NCI-H69 (cell line): ENCODE data around the gene ADIG.

ENCODE experiments used
- DNase-seq: peaks from one replicate; lab custom pipeline; 2025; lab: John Stamatoyannopoulos, UW

The ADIG gene

DNA sequence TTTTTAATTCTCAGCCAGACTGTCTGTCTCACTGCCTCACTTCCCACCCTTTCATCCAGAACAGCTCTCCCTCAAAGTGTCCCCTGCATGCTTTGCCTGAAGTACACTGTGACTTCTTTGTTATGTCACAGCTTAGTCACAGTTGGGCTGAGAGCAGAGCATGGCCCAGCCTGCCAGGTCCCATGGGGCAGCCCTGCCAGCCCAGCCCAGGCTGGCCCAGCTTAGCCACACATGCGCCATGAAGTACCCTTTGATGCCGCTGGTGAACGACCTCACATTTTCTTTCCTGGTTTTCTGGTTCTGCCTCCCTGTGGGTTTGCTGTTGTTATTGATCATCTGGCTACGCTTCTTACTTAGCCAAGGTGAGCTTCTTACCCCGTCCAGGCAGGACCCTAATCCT, at the start of gene ADIG:
TSS of gene ADIG (plus strand) at position 185 of the 400 bp plus-strand sequence. CDS start at position 239, 54 bp downstream.
- DNase-seq, result no peak

DNA sequence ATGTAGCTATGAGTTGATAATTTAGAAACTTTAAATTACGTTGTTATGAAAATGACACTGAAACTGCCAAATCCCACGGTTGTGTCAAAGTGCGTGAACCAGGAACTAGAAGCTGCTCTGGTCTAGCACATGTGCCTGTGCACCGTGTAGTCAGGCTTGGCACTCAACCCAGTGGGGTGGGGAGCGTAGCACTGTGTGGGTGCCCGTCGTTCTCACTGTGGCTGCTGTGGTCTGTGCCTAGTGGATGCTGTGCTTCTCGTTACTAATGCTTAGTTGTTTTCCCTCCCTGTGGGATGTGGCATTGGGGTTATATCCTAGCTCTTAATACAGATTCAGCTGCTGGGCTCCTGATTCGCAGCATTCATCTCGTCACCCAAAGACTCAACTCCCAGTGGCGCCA, 46.2 kb upstream of the ADIG start:
- no peak for DNase-seq

DNA sequence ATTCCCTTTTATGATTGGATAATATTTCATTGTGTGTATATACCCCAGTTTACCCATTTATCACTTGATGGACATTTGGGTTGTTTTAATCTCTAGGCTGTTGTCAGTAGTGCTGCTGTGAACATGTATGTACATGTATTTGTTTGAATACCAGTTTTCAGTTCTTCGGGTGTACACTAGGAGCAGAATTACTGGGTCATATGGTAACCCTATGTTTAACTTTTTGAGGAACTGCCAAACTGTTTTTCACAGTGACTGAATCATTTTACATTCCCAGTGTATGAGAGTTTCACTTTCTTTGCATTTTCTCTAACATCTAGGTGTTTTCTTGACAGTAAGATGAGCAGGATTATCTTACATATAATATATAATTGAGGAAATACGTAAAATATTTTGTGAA, 44.7 kb upstream of the ADIG start:
- DNase-seq, result no peak

DNA sequence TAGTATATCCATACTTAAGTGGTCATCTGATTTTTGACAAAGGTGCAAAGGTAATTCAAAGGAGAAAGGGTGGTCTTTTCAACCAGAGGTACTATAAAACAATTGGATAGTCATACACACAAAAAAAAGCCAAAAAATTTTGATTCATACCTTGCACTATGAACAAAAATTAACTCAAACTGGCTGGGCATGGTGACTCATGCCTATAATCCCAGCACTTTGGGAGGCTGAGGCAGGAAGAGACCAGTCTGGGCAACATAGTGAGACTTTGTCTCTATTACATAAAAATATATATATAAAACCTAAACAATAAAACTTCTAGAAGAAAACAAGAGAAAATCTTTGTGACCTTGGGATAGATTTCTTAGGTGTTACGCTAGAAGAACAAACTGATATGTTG, 43.8 kb upstream of the ADIG start:
- no peak for DNase-seq

DNA sequence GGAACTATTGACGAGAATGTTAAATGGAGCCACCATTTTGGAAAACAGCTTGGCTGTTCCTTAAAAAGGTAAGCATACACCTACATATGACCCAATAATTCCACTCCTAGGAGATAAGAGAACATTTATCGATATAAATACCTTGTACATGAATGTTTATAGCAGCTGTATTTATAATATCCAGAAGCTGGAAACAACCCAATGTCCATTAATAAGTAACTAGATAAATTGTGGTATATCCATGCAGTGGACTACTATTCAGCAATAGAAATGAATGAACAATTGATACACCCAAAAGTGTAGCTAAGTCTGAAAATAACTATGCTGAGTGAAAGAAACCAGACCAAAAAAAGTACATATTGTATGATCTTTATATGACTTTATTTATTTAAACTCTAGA, 42.2 kb upstream of the ADIG start:
- DNase-seq, result no peak

DNA sequence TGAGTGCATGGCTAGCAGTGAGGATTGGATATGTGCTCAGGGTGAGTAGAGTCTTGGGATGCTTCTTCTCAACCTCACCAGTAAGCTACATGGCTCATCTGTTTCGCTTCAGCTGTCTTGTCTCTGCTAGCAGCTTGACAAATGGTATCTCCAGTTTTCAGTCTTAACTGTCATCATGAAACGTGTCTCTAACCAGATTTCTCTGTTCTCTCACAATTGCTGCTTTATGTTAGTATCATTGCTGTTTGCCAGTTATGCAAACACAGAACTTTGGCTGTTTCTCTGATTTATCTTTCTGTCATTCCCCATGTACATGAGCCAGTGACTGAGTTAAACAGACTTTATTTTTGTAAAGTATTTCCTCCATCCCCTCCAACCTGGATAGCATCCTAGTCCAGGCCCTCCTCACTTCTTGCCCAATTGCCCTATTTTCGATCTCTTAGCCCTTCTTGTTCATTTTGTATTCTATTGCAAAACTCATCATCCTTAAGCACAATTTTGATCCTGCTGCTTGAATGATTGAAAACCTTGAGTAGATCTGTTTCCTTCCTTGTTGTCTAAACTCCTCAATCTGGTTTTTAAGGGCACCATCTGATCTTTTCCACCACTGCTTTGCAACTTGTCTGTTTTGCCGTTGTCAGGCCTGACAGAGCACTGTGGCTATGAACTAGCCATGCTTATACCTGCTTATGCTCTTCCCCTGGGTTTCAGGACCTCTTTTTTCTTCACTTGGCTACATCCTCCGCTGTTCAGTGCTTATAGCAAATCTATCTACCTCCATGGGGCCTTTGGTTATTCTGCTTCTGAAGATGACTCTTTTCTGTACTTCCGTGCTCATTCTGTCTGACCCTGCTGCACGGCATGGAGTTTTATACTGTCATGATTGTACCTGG, 37.7 kb upstream of the ADIG start:
- no peak for DNase-seq

DNA sequence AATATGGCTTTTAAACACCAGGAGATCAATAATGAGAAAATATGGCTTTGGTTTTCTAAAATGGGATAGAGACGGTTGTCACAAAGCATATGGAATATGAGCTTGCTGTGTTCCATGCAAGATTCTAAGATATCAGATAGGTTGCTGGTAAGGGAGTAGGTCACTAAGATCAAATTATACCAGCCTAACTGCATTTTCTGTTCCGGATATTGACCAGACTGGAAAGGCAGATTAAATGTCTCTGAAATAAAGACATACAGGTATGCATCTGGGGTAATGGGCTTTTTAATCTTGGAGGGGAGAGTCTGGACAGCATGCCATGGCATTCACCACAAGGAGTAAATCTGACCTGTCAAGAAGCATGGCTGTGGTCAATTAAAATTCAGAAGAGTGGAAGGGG, 35.2 kb upstream of the ADIG start:
- no peak for DNase-seq

DNA sequence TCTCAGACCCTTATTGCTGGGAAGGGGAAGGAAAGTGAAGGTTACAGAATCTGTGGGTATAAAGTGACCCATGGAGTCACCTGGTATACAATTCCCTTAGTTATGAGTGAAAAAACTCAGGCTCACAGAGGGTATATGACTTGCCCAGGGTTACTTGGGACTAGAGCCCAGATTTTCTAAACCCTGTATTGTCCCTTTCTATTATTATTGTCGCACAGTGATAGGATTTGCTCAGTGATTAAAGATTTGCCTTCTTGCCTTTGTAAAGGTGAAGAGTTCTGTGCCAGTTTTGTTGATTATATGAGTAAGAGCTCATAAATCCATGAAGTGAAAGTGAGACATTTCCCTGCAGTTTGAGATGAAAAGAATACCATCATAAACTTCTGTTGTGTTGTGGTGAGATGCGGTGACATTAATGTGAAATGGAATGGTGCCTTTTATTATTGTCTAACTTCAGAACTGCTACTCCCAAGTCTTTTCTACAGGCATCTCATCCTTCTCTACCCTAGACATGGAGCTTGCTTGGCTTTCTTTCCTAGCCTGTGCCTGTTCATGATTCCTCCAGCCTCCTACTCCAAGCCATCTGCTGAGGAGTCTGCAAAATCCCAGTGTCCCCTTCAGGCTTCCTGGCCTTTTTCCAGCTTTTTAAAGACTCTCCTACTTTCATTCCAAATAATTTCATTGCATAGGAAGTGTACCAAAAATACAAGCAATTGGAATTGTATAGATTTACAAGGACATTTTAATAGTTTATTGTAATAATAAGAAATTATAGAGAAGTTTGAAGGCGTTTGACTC, 33.5 kb upstream of the ADIG start:
- DNase-seq, result no peak

DNA sequence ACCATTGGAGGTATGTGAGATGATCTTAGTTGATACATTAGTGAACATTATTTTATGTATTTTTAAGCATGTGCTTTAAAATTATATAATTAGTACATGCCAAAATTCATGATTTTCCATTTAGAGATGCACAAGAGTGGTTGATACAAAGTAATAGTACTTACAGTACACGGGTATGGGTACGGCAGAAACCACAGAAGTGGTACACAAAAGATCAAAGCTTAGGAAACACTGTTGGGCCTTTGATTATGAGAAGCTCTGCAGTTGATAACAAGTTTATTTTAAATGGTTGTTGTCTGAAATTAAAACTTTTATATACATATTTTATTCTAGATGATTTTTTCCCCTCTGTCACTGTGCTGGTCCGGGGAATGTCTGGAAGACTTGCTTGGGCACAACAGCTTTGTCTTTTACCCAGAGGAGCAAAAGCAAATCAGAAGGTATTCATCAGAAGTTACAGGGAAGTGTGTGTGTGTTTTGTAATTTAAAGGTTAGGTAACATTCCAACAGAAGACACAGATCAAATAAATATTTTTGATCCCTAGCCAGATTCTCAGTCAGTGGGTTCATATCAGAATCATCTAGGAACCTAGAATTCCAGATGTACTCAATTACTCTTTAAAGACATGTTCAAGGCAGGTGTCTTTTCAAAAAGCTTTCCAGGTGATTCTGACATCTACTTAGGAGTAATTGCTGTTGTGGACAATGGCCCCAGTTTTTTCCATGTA, 32.5 kb upstream of the ADIG start:
- DNase-seq, result no peak

DNA sequence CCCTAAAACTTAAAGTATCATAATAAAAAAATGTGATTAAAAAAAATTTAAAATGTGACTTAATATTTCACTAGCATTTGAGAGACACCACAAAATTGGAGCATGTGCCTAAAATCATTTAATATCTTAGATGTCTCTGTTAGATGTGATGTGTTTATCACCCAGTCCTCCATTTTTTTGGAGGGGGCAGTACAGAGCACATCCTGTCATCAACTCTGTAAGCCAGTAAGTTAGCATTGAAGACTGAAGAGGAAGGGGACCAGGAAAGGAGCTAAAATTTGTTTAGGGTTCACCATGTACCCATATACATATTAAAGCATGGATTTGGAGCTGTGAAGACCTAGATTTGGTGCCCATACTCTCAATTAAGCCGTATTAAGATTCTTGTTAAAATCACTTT, 30.7 kb upstream of the ADIG start:
- no peak for DNase-seq

DNA sequence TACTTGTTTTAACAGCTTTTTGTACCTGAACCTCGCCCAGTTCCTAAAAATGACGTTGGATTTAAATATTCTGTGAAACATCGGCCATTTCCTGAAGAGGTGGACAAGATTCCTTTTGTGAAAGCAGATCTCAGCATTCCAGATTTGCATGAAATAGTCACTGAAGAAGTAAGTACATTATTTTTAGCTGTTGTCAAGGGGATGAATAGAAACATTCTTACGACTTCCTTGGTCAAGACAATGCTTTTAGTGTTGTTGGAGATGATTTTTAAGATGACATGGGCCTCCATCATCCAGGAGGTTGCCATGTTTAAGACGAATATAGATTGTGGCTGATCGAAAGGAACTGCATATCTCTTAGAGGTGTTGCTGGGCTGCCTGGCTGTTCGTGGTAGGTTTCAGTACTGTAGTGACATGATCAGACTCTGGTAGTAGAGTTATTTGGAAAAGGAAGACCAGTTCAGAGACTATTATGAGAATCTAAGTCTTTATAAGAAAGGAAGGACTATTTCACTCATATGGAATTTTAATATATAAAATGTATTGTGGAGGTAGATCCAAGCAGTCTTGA, 29.9 kb upstream of the ADIG start:
- DNase-seq, result no peak

DNA sequence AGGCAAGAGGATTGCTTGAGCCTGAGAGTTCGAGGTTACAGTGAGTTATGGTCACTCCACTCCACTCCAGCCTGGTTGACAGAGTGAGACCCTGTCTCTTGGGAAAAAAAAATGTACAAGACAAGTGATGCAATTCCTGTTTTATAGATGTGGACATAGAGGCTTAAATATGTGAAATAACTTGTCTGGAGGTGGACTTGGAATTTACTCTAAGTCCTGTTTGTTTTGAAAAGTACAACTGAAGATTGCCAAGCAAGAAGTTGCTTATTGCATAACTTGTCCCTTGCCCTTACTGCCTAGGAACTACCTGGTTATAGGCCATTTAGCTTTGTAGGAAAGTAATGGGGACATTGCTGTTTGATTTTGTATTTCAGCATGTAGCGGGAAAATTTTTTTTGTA, 26.0 kb upstream of the ADIG start:
- no peak for DNase-seq

DNA sequence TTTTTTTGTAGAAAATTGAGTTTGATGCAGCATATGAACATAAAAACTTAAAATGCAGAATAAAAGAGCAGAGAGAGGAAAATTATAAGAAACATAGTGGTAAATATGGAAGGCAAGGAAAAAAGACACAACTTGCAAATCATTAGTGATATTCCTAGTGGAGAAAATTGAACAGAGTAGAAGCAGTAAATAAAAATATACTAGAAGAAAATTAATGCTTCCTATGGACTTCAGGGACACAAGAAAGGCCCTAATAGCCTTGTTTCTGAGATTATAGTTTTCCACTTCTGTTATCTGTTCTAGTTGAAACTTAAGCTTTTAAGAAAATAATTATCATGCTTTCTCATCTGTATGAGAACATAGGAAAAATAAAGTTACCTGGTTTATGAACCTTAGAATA, 25.6 kb upstream of the ADIG start:
- no peak for DNase-seq

DNA sequence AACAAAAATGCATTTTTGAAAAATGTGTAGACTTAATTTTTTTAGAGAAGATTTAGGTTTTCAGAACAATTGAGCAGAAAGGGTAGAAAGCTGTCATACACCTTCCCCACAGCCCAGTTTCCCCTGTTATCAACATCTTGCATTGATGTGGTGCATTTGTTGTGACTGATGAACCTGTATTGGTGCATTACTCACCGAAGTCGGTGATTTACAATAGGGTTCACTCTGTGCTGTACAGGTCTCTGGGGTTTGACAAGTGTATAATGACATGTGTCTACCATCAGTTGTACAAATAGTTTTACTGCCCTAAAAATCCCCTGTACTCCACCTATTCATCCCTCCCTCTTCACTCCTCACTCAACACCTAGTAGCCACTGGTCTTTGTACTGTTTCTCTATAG, 23.8 kb upstream of the ADIG start:
- DNase-seq, result no peak

DNA sequence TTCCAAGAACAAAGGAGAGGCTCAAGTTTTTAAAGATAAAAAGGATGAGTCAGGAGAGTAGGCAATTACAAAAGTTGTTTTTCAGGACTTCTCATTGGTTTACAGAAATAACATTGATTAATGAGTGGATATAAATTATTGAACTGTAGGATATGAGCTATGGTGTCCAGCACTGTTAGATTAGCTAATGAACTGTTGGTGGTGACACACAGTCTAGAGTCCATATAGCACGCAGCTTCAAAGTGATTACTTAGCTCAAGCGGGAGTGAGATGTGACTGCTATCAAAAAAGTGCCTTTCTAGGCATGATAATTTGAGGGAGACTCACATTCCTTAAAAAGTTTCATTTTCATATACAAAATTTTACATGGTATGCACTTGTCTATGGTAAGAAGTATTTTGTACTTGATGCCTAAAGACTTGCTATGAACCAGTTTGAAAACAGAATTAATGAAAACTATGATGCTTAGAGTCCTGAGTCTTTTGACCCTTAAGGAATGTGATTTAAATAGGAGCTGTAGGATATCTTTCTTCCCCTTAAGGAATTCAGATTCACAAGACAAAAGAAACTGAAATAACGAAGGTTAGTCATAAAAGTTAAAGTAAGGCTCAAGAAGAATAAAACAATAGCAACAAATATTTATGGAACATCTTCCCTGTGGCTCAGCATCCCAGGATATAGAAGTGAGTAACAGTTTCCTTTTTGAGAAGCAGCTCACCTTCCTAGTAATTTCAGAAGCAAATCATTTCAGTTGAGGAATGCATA, 22.2 kb upstream of the ADIG start:
- no peak for DNase-seq

DNA sequence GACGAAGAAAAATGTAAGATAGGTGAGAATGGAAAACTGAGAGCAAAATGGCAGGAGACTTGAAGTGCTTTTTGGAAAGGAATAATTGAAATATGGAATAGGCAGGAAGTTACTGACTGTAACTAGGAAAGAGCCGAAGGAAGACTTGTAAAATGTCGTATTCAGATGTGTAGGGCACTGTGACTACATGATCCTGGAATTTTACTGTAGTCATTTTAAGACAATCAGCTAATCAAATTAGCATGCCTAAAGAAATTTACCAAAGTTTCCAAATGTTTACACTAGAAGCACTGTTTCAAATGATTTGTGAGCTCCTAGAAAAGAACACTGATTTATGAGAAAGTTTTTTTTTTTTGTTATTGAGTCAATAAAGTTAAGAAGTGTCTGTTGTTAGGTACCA, 21.2 kb upstream of the ADIG start:
- DNase-seq, result no peak

DNA sequence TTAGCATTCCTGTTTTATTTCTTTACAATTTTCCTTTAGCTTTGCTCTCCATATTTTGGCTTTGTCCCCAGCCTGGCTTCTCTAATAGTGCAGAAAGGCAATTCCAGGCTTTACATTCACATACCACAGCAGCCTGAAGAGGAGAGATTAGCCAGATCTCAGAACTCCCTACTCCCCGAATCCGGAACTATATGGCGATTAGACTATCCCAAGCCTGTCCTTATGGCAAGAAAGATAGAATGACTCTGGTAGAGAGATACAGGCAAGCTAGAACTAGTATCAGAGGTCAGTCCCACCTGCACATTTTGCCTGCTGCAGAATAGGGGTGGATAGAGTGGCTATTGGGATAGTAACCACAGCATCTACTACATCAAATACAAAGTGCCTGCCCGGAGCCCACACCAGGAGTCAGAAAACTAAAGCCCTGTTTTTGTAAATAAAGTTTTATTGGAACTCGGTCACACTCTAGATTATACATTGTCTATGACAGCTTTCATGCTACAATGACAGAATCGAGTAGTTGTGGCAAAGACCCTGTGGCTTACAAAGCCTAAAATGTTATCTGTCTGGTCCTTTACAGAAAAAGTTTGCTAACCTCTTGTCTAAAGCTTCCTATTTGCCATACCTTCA, 17.1 kb upstream of the ADIG start:
- no peak for DNase-seq

DNA sequence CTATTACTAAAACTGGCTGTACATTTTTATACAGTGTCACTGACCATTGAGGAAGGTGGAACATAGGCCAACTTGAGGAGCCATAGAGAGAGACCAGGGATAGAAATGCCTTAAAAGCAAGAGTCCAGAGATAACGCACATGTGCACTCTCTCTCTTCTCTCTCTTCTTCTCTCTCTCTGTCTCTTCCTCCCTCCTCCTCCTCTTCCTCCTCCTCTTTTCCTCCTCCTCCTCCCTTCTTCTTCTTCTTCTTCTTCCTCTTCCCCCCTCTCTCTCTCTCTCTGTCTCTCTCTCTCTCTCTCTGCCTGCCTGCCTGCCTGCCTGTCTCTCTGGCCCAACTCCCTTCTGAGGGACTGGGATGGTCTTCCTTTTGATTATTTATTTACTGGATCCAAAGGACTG, 16.3 kb upstream of the ADIG start:
- DNase-seq, result no peak

DNA sequence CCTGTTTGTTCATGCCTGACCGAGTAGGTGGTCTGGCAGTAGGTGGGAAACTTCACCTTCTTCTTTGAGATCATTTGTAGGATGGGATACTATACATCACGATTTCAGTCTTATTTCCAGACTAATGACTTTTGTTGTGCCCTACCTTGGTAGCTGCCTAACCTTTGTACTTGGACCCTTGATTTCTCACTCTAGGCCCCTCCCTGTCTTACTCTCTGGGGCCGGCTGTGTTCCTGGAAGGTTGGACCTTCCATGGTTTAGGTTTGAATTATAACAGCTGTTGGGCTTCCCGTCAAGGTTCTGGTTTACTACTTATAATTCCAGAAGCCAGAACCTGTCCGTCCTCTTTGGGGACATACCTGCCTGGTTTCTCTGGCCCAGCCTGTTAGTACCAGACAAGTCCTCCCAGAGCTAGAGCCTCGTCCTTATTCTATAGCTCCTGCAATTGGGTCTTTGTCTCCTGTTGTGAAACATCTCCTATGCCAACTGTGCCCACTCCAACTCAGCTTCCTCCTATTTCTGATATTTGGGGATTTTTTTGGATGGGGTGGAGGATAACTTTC, 14.9 kb upstream of the ADIG start:
- DNase-seq, result no peak

DNA sequence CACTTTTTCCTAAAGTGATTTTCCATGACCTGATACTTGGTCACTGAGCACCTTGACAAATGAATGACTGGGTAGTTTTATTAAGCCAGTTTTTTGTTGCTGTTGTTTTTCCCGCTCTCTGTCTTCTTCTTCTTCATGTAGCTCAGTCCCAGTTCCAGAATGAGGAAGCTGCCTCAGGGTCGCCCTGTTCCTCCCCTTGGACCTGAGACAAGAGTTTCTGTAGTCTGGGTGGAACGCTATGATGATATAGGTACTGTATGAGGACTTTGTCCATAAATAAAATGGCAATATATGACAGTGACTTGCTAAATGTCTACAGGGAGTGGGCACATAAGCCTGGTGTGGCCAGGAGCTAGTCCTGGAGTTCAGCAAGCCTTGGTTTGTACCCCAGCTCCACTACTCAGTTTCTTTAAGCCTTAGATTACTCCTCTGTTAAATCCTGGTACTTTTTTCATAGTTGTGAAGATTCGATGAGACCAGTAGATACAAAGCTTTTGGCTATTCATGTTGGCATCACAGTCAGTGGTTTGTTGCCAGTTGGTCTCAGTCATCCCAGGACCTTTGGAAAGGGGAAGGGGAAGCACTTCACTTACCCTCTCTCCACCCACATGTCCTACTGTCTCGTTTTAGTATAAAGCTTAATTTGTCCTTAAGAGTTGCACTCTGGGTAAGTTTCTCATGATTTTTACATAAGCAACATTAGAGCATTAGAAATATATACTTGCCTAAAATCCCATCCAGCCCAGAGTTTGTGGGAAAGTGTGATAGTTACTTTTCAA, 11.1 kb upstream of the ADIG start:
- no peak for DNase-seq
